Effector memory CD8-positive, alpha-beta T cell (primary cell): ENCODE data around the gene IRX4.

Source experiments
- ATAC-seq: fragments of 150-1000 bp; cut with Tn5 transposase; replicated peaks from 2 replicates; pipeline ENCODE4 v1.10.0; 2021; ENCODE audit warnings: mild to moderate bottlenecking, moderate library complexity
- DNase-seq, 3 experiments: peaks; one replicate each; pipeline ENCODE4 v3.0.0; 2021
- H3K27ac Mint-ChIP-seq, 2 donors: one replicate each; pipeline ENCODE4 v1.8.0; 2022; ENCODE audit warnings: mild to moderate bottlenecking in 2 of 2, mixed read lengths in 2 of 2, moderate library complexity in 2 of 2
- H3K27me3 Mint-ChIP-seq, 2 donors: one replicate each; pipeline ENCODE4 v1.8.0; 2022; ENCODE audit warnings: mixed read lengths in 2 of 2
- H3K36me3 Mint-ChIP-seq: one replicate; pipeline ENCODE4 v1.8.0; 2022; ENCODE audit warnings: mild to moderate bottlenecking, moderate library complexity, mixed read lengths; ENCODE audit not compliant: insufficient read depth
- H3K4me1 Mint-ChIP-seq, 2 donors: one replicate each; pipeline ENCODE4 v1.8.0; 2022; ENCODE audit warnings: low read depth in 2 of 2, mixed read lengths in 2 of 2
- H3K4me3 Mint-ChIP-seq, 2 donors: one replicate each; pipeline ENCODE4 v1.8.0; 2022; ENCODE audit warnings: mild to moderate bottlenecking in 2 of 2, mixed read lengths in 2 of 2, moderate library complexity in 2 of 2
- H3K9me3 Mint-ChIP-seq, 2 donors: one replicate each; pipeline ENCODE4 v1.8.0; 2022; ENCODE audit warnings: mixed read lengths in 2 of 2

The IRX4 gene

GRCh38 chr5:1860021-1860610, 22.6 kb downstream of the IRX4 start:
- H3K4me1 Mint-ChIP-seq: no peaks in the 10 kb centered on the region

GRCh38 chr5:1859099-1859498, 23.6 kb downstream of the IRX4 start:
- no peak for ATAC-seq
- no peak for DNase-seq
- H3K4me3 Mint-ChIP-seq: no peak overlapping the region
- peaks cover 3% of the 10 kb centered on the region for H3K36me3 Mint-ChIP-seq
- no peaks in the 10 kb centered on the region for H3K4me1 Mint-ChIP-seq
- H3K27me3 Mint-ChIP-seq: peaks cover 41 to 55% of the 10 kb centered on the region in 2 donors
- H3K27ac Mint-ChIP-seq: no peak overlapping the region
- H3K9me3 Mint-ChIP-seq: no peaks in the 10 kb centered on the region

More at GRCh38 chr5:1860021-1860610, 22.6 kb downstream of the IRX4 start:
- ATAC-seq (no peak), DNase-seq (no peak)
- Mint-ChIP-seq H3K27ac (no peak overlapping the region), H3K4me3 (no peak overlapping the region), H3K27me3 (peaks cover 46 to 55% of the 10 kb centered on the region in 2 donors), H3K9me3 (no peaks in the 10 kb centered on the region), H3K36me3 (peaks cover 3% of the 10 kb centered on the region)

- Mint-ChIP-seq H3K4me3 (no peak overlapping the region), H3K9me3 (no peaks in the 10 kb centered on the region), H3K36me3 (peaks cover 3% of the 10 kb centered on the region), H3K27ac (no peak overlapping the region), H3K27me3 (peaks cover 43 to 55% of the 10 kb centered on the region in 2 donors), H3K4me1 (no peaks in the 10 kb centered on the region)
- DNase-seq (no peak), ATAC-seq (no peak)
Measured at GRCh38 chr5:1858436-1858835, 24.3 kb downstream of the IRX4 start.

GRCh38 chr5:1857256-1857600, 25.5 kb downstream of the IRX4 start:
- no peak for ATAC-seq
- H3K36me3 Mint-ChIP-seq: peaks cover 3% of the 10 kb centered on the region
- H3K9me3 Mint-ChIP-seq: no peaks in the 10 kb centered on the region
- no peak overlapping the region for H3K4me3 Mint-ChIP-seq
- no peaks in the 10 kb centered on the region for H3K4me1 Mint-ChIP-seq
- H3K27me3 Mint-ChIP-seq: peaks cover 44 to 54% of the 10 kb centered on the region in 2 donors
- no peak for DNase-seq
- no peak overlapping the region for H3K27ac Mint-ChIP-seq

GRCh38 chr5:1856596-1857255, 26.0 kb downstream of the IRX4 start:
- H3K4me3 Mint-ChIP-seq: no peak overlapping the region
- H3K4me1 Mint-ChIP-seq: no peaks in the 10 kb centered on the region
- no peaks in the 10 kb centered on the region for H3K9me3 Mint-ChIP-seq
- ATAC-seq (no peak), DNase-seq (no peak)
- peaks cover 3% of the 10 kb centered on the region for H3K36me3 Mint-ChIP-seq
- H3K27me3 Mint-ChIP-seq: peaks cover 40 to 53% of the 10 kb centered on the region in 2 donors
- no peak overlapping the region for H3K27ac Mint-ChIP-seq

GRCh38 chr5:1855596-1855995, 27.1 kb downstream of the IRX4 start:
- H3K4me3 Mint-ChIP-seq: no peak overlapping the region
- H3K27me3 Mint-ChIP-seq: peaks cover 33 to 56% of the 10 kb centered on the region in 2 donors
- DNase-seq: no peak
- no peak overlapping the region for H3K27ac Mint-ChIP-seq
- peaks cover 3% of the 10 kb centered on the region for H3K36me3 Mint-ChIP-seq
- H3K9me3 Mint-ChIP-seq: no peaks in the 10 kb centered on the region
- no peak for ATAC-seq
- H3K4me1 Mint-ChIP-seq: peaks cover 0 to 2% of the 10 kb centered on the region in 2 donors

GRCh38 chr5:1855075-1855474, 27.6 kb downstream of the IRX4 start:
- no peak overlapping the region for H3K27ac Mint-ChIP-seq
- no peaks in the 10 kb centered on the region for H3K9me3 Mint-ChIP-seq
- H3K4me3 Mint-ChIP-seq: no peak overlapping the region
- DNase-seq (no peak), ATAC-seq (no peak)
- H3K36me3 Mint-ChIP-seq: peaks cover 3% of the 10 kb centered on the region
- peaks cover 0 to 2% of the 10 kb centered on the region in 2 donors for H3K4me1 Mint-ChIP-seq
- peaks cover 33 to 56% of the 10 kb centered on the region in 2 donors for H3K27me3 Mint-ChIP-seq

- peaks cover 0 to 2% of the 10 kb centered on the region in 2 donors for H3K4me1 Mint-ChIP-seq
- DNase-seq (no peak), ATAC-seq (no peak)
- no peaks in the 10 kb centered on the region for H3K9me3 Mint-ChIP-seq
- H3K36me3 Mint-ChIP-seq: peaks cover 3% of the 10 kb centered on the region
- peak overlapping the region in 1 of 2 donors; percentile 33 for H3K27ac Mint-ChIP-seq
- H3K4me3 Mint-ChIP-seq: no peak overlapping the region
- H3K27me3 Mint-ChIP-seq: peaks cover 33 to 56% of the 10 kb centered on the region in 2 donors
Measured at GRCh38 chr5:1853531-1853930, 29.2 kb downstream of the IRX4 start.

GRCh38 chr5:1852324-1852947, 30.3 kb downstream of the IRX4 start:
- Mint-ChIP-seq H3K36me3 (peaks cover 3% of the 10 kb centered on the region), H3K4me1 (peaks cover 0 to 2% of the 10 kb centered on the region in 2 donors), H3K9me3 (no peaks in the 10 kb centered on the region), H3K27ac (no peak overlapping the region), H3K4me3 (no peak overlapping the region), H3K27me3 (peaks cover 40 to 63% of the 10 kb centered on the region in 2 donors)
- ATAC-seq: no peak
- DNase-seq: no peak

GRCh38 chr5:1851290-1851934, 31.3 kb downstream of the IRX4 start:
- H3K4me3 Mint-ChIP-seq: no peak overlapping the region
- ATAC-seq (no peak), DNase-seq (no peak)
- H3K4me1 Mint-ChIP-seq: peaks cover 0 to 2% of the 10 kb centered on the region in 2 donors
- H3K9me3 Mint-ChIP-seq: no peaks in the 10 kb centered on the region
- H3K27me3 Mint-ChIP-seq: peaks cover 43 to 62% of the 10 kb centered on the region in 2 donors
- H3K36me3 Mint-ChIP-seq: peaks cover 2% of the 10 kb centered on the region
- H3K27ac Mint-ChIP-seq: no peak overlapping the region

GRCh38 chr5:1850324-1851154, 32.2 kb downstream of the IRX4 start:
- Mint-ChIP-seq H3K36me3 (no peaks in the 10 kb centered on the region), H3K27ac (no peak overlapping the region), H3K9me3 (no peaks in the 10 kb centered on the region), H3K27me3 (peaks cover 36 to 53% of the 10 kb centered on the region in 2 donors), H3K4me3 (no peak overlapping the region), H3K4me1 (peaks cover 0 to 2% of the 10 kb centered on the region in 2 donors)
- no peak for ATAC-seq
- no peak for DNase-seq

GRCh38 chr5:1847611-1848010, 35.1 kb downstream of the IRX4 start:
- Mint-ChIP-seq H3K36me3 (no peaks in the 10 kb centered on the region), H3K9me3 (no peaks in the 10 kb centered on the region), H3K4me3 (no peak overlapping the region), H3K27me3 (peaks cover 13 to 24% of the 10 kb centered on the region in 2 donors), H3K27ac (no peak overlapping the region), H3K4me1 (peaks cover 0 to 2% of the 10 kb centered on the region in 2 donors)
- no peak for ATAC-seq
- DNase-seq: no peak

- no peak for ATAC-seq
- Mint-ChIP-seq H3K4me1 (peaks cover 0 to 2% of the 10 kb centered on the region in 2 donors), H3K9me3 (no peaks in the 10 kb centered on the region), H3K27ac (no peak overlapping the region), H3K4me3 (no peak overlapping the region), H3K36me3 (no peaks in the 10 kb centered on the region), H3K27me3 (peaks cover 10 to 21% of the 10 kb centered on the region in 2 donors)
- DNase-seq: no peak
Measured at GRCh38 chr5:1847056-1847455, 35.7 kb downstream of the IRX4 start.
